ENCODE measurements around the gene CHCHD6.

CHCHD6 gene

DNA sequence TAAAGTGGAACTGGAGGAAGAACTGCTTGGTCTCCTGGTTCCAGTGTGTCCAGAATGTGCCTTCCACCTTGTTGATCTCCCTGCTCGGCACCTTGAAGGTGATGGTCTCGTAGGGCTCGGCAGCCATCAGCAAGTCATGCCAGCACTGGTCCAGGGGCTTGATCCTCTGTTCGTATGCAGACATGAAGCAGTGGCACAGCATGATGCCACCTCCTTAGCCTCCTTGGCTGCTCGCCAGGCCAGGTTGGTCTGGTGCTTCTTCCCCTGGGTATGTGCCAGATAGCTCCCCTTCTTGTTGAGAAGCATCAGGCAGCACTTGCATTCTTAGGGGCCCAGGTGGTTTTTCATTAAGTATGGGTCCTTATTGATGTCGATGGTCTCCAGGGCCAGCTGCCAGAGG is 31.3 kb upstream of the CHCHD6 start:
- no peak for DNase-seq (ENCODE audit: low read depth)
- no peak overlapping the region for H3K4me3 ChIP-seq (ENCODE audit: low read length)
- TF ChIP-seq, protein P1, sequence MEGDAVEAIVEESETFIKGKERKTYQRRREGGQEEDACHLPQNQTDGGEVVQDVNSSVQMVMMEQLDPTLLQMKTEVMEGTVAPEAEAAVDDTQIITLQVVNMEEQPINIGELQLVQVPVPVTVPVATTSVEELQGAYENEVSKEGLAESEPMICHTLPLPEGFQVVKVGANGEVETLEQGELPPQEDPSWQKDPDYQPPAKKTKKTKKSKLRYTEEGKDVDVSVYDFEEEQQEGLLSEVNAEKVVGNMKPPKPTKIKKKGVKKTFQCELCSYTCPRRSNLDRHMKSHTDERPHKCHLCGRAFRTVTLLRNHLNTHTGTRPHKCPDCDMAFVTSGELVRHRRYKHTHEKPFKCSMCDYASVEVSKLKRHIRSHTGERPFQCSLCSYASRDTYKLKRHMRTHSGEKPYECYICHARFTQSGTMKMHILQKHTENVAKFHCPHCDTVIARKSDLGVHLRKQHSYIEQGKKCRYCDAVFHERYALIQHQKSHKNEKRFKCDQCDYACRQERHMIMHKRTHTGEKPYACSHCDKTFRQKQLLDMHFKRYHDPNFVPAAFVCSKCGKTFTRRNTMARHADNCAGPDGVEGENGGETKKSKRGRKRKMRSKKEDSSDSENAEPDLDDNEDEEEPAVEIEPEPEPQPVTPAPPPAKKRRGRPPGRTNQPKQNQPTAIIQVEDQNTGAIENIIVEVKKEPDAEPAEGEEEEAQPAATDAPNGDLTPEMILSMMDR (conservative IDR thresholded peaks at IDR 0.05; ENCODE audit: low read length), result no peak

DNA sequence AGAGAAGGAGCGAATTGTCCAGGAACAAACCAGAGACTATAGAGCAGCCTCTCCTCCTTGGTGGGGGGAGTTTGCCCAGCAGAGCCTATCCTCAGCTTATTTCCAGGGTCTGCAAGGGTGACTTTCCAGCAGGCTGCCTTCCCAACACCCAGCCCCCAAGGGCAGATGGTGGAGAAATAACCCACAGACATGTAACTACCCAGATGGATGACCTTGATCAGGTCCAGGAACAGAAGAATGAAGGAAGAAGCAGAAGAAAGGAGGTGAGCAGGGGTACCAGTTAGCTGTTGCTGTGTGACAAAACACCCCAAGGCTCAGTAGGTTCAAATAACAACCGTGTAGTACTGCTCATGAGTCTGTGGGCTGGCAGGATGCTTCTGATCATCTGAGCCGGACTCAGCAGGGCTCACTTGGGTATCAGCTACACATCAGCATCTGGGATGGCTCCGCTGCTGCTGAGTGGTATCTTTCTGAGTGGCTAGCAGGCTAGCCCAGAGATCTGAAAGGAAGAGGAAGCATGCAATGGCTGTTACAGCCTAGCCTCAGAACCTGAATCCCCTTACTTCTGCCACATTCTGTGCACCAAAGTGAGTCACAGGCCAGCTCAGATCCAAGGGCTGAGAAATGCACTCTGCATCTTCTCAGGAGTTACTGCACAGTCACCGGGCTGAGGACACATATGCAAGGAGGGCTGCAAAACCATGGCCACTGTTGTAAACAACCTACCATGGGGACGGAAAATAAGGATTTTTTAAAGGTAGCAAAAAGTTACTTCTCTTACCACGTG is 26.9 kb upstream of the CHCHD6 start:
- peak; percentile 25 for DNase-seq (ENCODE audit: low read depth)
- TF ChIP-seq, protein P1 (conservative IDR thresholded peaks at IDR 0.05; ENCODE audit: low read length), result no peak
- H3K4me3 ChIP-seq (ENCODE audit: low read length), result no peak overlapping the region

DNA sequence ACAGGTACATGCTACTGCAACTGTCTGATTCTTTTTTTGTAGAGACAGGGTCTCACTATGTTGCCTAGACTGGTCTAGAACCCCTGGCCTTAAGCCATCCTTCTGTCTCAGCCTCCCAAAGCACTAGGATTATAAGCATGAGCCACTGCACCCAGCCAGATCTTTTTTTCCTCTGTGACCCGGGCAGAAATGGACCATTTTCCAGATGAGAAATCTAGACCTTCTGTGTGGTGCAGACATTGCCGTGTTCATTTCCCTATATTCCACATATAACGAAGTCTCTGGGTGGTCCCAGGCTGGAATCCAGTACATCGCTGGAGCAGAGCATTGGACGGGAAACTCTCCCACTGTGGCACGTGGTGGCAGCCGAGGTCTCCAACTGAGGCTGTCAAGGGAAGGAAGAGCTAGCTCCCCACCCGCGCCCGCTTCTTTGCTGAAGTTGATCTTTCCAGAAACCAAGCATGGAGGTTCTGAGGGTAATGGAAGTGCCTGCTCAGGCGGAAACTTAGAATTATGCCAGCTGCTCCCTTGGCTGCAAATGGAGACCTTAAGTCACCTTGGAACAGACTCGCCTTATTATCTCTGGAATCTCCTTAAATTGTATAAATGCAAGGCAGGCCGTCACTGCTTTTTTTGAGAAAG is 26.1 kb upstream of the CHCHD6 start:
- no peak overlapping the region for H3K4me3 ChIP-seq (ENCODE audit: low read length)
- TF ChIP-seq, protein P1 (conservative IDR thresholded peaks at IDR 0.05; ENCODE audit: low read length), result no peak
- no peak for DNase-seq (ENCODE audit: low read depth)

DNA sequence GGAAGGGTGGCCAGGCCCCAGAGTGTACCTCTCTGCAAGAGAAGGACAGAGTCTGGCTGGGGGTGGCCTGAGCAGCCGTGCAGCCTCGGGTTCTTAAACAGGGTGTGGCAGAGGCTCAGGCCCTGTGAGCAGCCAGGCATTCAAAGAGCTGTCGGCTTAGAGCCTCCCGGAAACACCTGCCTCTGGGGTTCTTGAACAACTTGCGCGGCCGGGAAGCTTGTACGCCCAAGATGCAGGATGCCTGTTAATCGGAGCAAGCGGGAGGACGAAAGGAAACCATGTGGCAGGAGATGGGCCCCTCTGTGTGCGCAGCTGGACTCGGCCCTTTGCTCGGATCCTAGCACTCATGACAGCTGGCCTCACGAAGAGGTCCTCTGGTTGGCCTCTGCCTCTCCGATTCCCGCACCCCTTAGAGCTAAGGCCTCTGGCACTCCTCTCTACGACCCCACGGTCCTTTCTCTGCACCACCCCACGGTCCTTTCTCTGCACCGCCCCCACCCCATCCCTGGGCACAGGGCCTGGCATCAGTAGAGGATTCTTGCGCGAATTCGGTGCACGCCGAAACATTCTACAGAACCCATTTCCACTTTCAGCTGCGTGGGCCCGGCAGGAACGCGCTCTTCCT is 25.2 kb upstream of the CHCHD6 start:
- H3K4me3 ChIP-seq (ENCODE audit: low read length), result no peak overlapping the region
- DNase-seq (ENCODE audit: low read depth), result no peak
- TF ChIP-seq, protein P1 (conservative IDR thresholded peaks at IDR 0.05; ENCODE audit: low read length), result no peak

DNA sequence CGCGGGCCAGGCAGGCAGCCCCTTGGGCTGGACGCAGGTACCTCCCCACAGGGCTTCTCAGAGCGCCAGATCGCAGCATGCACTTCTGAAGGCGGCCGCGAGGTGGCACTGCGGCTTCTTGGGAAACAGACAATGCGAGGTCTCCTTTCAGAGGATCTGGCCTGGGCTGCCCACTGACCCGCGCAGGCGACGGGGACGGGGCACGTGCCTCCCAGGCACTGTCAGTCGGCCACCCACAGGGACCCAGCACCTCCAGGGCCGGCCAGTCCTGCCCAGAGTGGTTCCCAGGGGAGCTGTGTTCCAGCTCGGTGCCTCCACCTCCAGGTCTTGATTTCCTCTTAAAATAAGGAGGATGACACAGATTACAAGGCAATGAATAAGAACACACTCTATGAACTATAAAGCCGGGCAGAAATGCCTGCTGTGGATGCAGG is 24.7 kb upstream of the CHCHD6 start:
- peak overlapping the region; percentile 22; the same call in 1 of the 2 replicates for H3K4me3 ChIP-seq (ENCODE audit: low read length)
- DNase-seq (ENCODE audit: low read depth), result peak; percentile 64
- TF ChIP-seq, protein P1 (conservative IDR thresholded peaks at IDR 0.05; ENCODE audit: low read length), result peak; percentile 88

DNA sequence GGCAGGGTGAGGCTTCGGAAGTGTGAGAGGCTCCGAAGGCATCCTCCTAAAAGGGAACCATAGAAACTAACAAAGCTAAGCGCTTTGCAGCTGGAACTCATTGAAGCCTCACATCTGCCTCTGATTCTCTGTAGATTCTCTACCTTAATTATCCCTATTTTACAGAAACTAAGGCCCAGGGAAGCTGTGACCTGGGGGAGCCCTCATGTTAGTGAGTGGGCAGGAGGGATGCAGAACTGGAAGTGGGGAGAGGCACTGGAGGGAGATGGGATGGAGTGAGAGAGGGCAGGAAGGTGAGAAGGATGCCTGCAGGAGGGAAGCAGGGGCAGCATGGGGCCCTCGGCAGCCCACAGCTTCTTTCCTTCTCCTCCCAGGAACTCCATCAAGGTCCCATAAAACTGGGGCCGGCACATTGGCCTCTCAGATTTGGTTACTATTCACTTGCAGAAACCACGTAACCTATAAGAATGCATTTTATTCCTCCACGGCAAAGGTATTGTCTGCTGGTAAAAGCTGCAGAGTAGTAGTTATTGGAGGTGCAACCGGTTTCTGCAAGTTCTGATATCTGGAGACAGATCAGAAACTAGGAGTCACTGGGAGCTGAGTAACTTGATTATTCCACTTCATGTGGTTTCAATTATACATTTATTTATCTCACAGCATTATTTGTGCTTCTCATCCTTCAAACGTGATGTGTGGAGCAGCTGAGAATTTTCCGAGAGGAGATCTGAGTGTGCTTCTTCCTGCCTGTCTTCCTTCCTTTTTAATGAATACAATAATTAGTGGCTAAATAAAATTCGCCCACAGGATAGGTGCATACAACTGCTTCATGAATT is 24.0 kb upstream of the CHCHD6 start:
- H3K4me3 ChIP-seq (ENCODE audit: low read length), result no peak overlapping the region
- TF ChIP-seq, protein P1 (conservative IDR thresholded peaks at IDR 0.05; ENCODE audit: low read length), result no peak
- DNase-seq (ENCODE audit: low read depth), result no peak
